Progenitor cell of endocrine pancreas (in vitro differentiated cells): ENCODE data around the gene COQ8A. TPM values are rescaled to one million over a fixed set of nuclear protein-coding genes. Genes with fewer than 3 reads are reported as not detected.

ENCODE experiments used
- DNase-seq: peaks from one replicate; pipeline ENCODE4 v3.0.0; 2021; ENCODE audit warnings: low spot score; ENCODE audit not compliant: unreplicated experiment
- H3K27ac Mint-ChIP-seq: 2 replicates; pipeline ENCODE4 v1.8.0; 2021; ENCODE audit warnings: mild to moderate bottlenecking, moderate library complexity, mixed read lengths
- H3K27me3 Mint-ChIP-seq: 2 replicates; pipeline ENCODE4 v1.8.0; 2021; ENCODE audit warnings: mixed read lengths
- H3K36me3 Mint-ChIP-seq: 2 replicates; pipeline ENCODE4 v1.8.0; 2022; ENCODE audit warnings: mixed read lengths; ENCODE audit not compliant: insufficient read depth
- H3K4me1 Mint-ChIP-seq: 2 replicates; pipeline ENCODE4 v1.8.0; 2021; ENCODE audit warnings: low read depth, mixed read lengths
- H3K4me3 Mint-ChIP-seq: 2 replicates; pipeline ENCODE4 v1.8.0; 2021; ENCODE audit warnings: low read depth, mild to moderate bottlenecking, moderate library complexity, mixed read lengths
- H3K9me3 Mint-ChIP-seq: 2 replicates; pipeline ENCODE4 v1.8.0; 2021; ENCODE audit warnings: low read depth, mixed read lengths
- total RNA-seq: library from RNA; stranded (reverse); gene quantifications from 2 replicates; pipeline ENCODE4 v1.2.1, GENCODE V29; 2021
- TF ChIP-seq, protein P1 (sequence below): fragments of 200-600 bp; sonication (generic); IDR thresholded peaks from one replicate; pipeline ENCODE4 v1.5.0; 2021; ENCODE audit warnings: antibody characterized with exemption, mild to moderate bottlenecking; ENCODE audit not compliant: unreplicated experiment

Gene COQ8A
- total RNA-seq, 1 donor from 2014 or later, result 31.0 TPM

DNA sequence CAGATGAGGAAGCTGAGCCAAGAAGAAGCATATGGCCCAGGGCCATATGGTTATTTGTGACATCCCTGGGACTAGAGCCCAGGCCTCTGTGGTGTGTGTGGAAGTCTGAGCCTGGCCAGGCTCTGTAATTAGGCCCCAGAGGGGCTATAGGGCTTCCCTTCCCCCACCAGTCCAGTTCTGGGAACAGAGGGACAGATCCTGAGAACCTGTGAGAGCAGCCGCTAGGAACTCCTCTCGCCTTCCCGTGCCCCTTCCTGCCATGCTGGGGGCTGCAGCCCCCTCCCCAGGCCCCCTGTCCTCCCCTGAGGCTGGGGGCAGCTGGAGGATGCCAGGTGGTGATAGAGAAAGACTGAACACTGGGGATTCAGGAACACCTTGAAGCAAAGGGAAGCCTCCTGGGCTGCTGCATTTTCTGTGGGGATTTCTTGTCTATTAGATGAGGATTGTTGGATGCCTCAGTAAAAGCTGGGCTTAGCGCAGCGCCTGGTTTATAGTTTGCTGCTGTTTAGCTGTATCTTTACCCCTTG, 33.3 kb downstream of the COQ8A start:
- no peak for DNase-seq
- TF ChIP-seq, protein P1, sequence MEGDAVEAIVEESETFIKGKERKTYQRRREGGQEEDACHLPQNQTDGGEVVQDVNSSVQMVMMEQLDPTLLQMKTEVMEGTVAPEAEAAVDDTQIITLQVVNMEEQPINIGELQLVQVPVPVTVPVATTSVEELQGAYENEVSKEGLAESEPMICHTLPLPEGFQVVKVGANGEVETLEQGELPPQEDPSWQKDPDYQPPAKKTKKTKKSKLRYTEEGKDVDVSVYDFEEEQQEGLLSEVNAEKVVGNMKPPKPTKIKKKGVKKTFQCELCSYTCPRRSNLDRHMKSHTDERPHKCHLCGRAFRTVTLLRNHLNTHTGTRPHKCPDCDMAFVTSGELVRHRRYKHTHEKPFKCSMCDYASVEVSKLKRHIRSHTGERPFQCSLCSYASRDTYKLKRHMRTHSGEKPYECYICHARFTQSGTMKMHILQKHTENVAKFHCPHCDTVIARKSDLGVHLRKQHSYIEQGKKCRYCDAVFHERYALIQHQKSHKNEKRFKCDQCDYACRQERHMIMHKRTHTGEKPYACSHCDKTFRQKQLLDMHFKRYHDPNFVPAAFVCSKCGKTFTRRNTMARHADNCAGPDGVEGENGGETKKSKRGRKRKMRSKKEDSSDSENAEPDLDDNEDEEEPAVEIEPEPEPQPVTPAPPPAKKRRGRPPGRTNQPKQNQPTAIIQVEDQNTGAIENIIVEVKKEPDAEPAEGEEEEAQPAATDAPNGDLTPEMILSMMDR, result no peak
- no peak overlapping the region for H3K4me3 Mint-ChIP-seq
- no peaks in the 10 kb centered on the region for H3K27me3 Mint-ChIP-seq
- peaks cover 17% of the 10 kb centered on the region for H3K36me3 Mint-ChIP-seq
- H3K4me1 Mint-ChIP-seq, result peaks cover 22% of the 10 kb centered on the region
- peaks cover 6% of the 10 kb centered on the region for H3K9me3 Mint-ChIP-seq
- no peak overlapping the region for H3K27ac Mint-ChIP-seq

GRCh38 chr1:226973898-226974543, 33.9 kb downstream of the COQ8A start:
- H3K4me1 Mint-ChIP-seq, result peaks cover 22% of the 10 kb centered on the region
- H3K36me3 Mint-ChIP-seq, result peaks cover 12% of the 10 kb centered on the region
- H3K4me3 Mint-ChIP-seq, result no peak overlapping the region
- no peaks in the 10 kb centered on the region for H3K27me3 Mint-ChIP-seq
- H3K27ac Mint-ChIP-seq, result peak overlapping the region; percentile 74
- TF ChIP-seq, protein P1, result no peak
- DNase-seq, result no peak
- H3K9me3 Mint-ChIP-seq, result peaks cover 6% of the 10 kb centered on the region

DNA sequence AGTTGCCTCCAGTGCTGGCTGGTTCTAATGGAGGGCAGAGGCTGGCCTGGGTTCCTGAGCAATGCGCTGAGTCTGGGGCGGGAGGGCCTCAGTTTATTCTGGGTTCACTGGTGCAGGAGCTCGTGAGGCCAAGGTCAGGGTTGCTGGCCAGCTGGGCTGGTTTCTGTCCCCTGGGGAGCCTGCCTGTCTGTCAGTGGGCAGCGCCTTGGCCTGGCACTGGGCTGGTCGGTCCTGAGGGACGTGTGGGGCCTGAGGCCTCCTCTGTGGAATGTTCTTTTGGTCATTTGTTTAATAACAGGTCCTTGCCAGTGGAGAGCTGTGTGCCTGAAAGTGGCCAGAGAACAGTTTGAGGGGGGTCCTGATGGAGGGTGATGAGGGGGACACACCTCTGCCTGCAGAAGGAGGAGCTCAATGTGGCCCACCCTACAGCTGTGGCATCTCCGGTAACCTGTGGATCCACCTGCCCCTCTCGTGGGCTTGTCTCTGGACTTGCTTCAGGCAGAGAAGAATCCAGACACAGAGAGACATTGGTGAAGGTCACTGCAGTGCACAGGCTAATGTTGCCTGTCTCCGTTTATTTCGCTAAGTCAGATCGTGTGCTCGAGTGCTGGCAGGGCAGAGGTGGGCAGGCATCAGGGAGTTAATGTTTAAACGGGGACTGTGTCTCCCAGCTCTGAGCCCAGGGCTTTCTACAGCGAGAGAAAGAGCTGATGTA, 34.6 kb downstream of the COQ8A start:
- Mint-ChIP-seq H3K27me3 (no peaks in the 10 kb centered on the region), H3K9me3 (peaks cover 6% of the 10 kb centered on the region), H3K4me1 (peaks cover 22% of the 10 kb centered on the region), H3K36me3 (peaks cover 8% of the 10 kb centered on the region), H3K4me3 (peak overlapping the region; percentile 37), H3K27ac (peak overlapping the region; percentile 74)
- TF ChIP-seq, protein P1, result no peak
- DNase-seq, result no peak

- Mint-ChIP-seq H3K36me3 (peaks cover 6% of the 10 kb centered on the region), H3K27ac (peak overlapping the region; percentile 87), H3K4me3 (peak overlapping the region; percentile 37), H3K27me3 (no peaks in the 10 kb centered on the region), H3K4me1 (peaks cover 22% of the 10 kb centered on the region), H3K9me3 (peaks cover 6% of the 10 kb centered on the region)
- no peak for DNase-seq
- TF ChIP-seq, protein P1, result no peak
Observed at GRCh38 chr1:226975259-226976250, 35.5 kb downstream of the COQ8A start.
